IPS-18c (cell line): ENCODE data around the gene GCC2.

ENCODE experiments used
- H3K4me3 ChIP-seq: 2 replicates; pipeline ENCODE4 v1.7.0; 2013; ENCODE audit warnings: low read depth, mild to moderate bottlenecking, low read length, moderate library complexity; ENCODE audit not compliant: insufficient read depth
- H3K9me3 ChIP-seq: one replicate; pipeline ENCODE4 v1.6.1; 2013; ENCODE audit warnings: mild to moderate bottlenecking, low read length, moderate library complexity; ENCODE audit not compliant: control insufficient read depth, insufficient read depth

Gene GCC2, protein sequence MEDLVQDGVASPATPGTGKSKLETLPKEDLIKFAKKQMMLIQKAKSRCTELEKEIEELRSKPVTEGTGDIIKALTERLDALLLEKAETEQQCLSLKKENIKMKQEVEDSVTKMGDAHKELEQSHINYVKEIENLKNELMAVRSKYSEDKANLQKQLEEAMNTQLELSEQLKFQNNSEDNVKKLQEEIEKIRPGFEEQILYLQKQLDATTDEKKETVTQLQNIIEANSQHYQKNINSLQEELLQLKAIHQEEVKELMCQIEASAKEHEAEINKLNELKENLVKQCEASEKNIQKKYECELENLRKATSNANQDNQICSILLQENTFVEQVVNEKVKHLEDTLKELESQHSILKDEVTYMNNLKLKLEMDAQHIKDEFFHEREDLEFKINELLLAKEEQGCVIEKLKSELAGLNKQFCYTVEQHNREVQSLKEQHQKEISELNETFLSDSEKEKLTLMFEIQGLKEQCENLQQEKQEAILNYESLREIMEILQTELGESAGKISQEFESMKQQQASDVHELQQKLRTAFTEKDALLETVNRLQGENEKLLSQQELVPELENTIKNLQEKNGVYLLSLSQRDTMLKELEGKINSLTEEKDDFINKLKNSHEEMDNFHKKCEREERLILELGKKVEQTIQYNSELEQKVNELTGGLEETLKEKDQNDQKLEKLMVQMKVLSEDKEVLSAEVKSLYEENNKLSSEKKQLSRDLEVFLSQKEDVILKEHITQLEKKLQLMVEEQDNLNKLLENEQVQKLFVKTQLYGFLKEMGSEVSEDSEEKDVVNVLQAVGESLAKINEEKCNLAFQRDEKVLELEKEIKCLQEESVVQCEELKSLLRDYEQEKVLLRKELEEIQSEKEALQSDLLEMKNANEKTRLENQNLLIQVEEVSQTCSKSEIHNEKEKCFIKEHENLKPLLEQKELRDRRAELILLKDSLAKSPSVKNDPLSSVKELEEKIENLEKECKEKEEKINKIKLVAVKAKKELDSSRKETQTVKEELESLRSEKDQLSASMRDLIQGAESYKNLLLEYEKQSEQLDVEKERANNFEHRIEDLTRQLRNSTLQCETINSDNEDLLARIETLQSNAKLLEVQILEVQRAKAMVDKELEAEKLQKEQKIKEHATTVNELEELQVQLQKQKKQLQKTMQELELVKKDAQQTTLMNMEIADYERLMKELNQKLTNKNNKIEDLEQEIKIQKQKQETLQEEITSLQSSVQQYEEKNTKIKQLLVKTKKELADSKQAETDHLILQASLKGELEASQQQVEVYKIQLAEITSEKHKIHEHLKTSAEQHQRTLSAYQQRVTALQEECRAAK (N-terminal part only)

DNA sequence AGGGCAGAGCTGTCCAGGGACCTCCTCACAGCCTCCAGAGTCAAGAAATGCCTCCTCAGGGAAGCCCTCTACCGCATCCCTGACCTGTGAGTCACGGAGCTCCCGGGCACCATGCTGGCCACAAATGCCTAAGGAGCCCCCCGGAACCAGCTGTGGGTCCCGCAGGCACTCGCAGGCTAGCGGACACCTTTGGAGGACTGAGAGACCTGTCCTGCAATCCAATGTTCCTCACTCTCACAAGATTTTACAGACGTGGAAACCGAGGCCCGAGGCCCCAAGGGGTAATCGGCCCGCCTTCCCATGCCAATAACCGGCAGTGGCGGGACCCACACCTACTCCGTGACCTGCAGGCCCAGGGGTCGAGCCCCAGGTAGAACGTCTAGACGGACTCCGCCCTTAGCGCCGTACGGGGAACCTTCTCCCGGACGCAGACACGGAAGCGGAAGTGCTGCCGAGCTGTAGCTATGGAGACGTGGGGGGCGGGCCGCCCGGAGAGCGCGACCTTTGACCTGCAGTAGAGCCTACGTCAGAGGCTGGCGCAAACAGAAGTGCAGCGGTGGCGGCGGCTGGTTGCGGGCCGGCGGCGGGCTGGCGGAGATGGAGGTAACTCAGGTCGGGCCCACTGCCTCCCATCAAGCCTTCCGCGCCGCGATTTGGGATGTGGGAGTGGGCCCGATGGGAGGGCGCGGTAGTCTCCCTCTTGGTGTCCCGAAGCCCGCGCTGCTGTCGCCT, at the start of gene GCC2:
TSS of gene GCC2 (plus strand) at position 529 of the 732 bp plus-strand sequence. CDS start at position 598, 69 bp downstream.
- Histone ChIP-seq H3K9me3 (no peaks in the 10 kb centered on the region), H3K4me3 (peak within 1 kb of the TSS; percentile 97)

DNA sequence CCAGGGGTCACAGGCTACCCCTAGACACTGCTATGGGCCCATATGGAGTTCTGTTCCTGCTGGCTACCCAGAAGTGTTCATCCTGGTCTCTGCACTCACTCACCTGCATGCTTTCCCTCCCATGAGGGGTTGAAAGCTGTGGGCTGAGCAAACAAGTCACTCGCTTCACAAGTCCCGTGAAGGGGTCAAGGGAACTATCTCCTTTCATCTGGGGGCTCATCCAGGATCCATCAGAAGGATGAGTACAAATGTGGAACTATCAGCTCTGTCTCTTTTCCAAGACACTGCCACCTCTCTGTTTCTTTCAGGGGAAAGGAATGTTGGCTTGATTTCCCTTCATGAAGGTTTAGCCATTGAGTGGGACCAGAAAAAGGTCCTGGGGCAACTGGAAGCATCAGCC, 49.5 kb upstream of the GCC2 start:
- Histone ChIP-seq H3K9me3 (peaks cover 2% of the 10 kb centered on the region), H3K4me3 (no peak overlapping the region)

DNA sequence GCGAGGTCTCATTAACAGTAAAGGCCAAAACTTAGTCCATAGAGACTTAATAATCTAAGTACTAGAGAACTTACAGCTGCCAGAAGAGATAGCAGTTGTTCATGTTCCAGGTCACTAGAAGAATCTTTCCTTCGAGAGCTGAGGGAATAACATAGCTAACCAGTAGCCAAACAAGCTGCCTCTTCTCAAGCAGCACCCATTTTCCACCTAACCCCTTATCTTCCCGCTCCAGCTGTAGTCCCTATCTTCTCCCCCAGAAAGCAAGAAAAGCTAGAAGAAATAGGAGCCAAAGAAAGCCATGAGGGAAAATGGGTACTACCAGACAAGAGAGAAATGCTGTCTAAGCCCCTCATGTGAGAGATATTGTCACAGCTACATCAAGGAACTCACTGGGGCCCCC, 47.2 kb upstream of the GCC2 start:
- Histone ChIP-seq H3K4me3 (no peak overlapping the region), H3K9me3 (peaks cover 2% of the 10 kb centered on the region)

DNA sequence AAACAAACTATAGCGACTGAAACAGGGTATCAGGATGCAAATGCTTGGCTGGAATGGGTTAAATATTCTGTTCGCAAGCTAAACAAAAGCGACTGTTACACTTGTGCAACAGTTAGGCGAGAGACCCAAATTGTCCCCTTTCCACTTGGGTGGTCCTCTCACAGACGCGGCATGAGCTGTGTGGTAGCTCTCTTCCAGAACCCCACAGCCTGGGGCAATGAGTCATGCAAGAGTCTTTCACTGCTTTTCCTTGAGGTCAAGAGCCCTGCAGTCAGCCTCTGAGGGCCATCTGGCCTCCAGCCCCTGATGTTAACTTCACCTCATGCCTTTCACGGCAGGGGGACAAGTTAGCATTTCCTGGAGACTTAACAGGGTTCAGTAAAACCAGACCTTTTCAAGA, 45.5 kb upstream of the GCC2 start:
- Histone ChIP-seq H3K4me3 (no peak overlapping the region), H3K9me3 (no peaks in the 10 kb centered on the region)

DNA sequence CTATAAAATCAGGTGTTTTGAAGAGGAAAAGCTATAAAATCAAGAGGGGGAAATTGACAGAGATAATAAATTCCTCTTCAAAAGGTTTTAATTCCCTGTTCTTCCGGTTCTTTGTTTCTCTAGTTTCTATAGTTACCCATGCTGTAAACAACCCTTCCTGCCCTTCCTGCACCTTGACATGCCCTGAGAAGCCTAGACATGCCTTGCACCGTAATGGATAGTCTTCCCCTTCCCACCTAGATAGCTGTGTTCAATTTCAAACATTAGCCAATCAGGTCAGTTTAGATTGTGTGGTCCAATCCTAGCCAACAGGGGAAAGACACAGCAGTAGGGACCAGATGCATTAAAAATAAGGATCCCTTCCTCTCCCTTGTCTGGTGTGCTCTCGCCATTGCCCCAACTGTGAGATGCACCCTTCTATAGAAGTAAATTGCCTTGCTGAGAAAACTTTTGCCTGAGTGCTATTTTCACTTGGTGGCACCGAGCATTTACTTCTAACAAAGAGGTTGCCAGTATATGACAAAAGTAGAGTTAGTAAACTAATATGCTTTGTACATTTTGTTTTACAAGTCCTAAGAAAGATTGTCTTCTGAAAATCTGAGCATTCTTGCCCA, 44.1 kb upstream of the GCC2 start:
- Histone ChIP-seq H3K4me3 (no peak overlapping the region), H3K9me3 (no peaks in the 10 kb centered on the region)

DNA sequence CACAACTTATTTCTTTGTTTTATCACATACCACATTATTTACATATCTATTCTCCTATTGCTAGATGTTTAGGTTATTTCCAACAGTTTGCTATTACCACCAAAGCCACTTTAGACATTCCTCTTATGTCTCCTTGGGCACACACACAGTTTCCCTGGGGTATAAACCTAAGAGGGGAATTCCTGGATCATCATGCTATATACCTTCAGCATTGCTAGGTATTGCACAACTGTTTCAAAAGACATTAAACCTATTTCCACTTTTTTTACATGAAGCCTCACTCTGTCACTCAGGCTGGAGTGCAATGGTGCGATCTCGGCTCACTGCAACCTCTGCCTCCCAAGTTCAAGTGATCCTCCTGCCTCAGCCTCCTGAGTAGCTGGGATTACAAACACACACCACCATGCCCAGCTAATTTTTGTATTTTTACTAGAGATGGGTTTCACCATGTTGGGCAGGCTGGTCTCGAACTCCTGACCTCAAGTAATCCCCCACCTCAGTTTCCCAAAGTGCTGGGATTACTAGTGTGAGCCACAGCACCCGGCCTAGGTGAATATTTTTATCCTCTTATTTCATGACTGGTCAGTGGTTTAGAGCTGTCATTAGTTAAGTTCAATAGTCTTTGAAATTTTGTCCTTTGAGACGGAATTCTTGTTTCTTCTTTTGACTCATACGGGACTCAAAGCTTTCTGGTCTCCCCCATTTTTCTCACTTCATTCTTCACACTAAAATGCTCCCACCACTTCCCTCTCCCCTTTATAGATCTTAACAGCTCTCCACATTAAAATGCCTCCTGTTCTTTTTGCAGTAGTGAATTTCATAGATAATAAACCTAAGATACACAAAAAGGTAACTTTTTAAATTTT, 40.9 kb upstream of the GCC2 start:
- Histone ChIP-seq H3K9me3 (no peaks in the 10 kb centered on the region), H3K4me3 (no peak overlapping the region)

DNA sequence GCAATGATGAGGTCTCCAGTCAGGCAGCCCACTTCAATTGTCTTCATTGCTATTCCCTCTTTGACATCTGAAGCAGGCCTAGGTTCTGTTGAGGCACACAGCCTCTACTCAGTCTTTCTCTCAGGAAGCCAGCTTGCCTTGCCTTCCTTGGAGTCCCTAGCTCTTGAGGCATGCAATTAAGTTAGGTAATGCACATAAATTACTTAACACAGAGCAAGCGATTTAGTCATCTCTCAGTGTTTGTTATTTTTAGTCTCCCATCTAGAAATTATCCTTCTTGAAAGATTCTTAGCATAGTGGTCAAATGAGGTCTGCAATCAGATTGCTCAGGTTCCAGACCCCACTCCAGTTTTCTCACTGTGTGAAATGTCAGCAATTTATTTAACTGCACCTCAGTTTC, 39.2 kb upstream of the GCC2 start:
- Histone ChIP-seq H3K9me3 (no peaks in the 10 kb centered on the region), H3K4me3 (no peak overlapping the region)

DNA sequence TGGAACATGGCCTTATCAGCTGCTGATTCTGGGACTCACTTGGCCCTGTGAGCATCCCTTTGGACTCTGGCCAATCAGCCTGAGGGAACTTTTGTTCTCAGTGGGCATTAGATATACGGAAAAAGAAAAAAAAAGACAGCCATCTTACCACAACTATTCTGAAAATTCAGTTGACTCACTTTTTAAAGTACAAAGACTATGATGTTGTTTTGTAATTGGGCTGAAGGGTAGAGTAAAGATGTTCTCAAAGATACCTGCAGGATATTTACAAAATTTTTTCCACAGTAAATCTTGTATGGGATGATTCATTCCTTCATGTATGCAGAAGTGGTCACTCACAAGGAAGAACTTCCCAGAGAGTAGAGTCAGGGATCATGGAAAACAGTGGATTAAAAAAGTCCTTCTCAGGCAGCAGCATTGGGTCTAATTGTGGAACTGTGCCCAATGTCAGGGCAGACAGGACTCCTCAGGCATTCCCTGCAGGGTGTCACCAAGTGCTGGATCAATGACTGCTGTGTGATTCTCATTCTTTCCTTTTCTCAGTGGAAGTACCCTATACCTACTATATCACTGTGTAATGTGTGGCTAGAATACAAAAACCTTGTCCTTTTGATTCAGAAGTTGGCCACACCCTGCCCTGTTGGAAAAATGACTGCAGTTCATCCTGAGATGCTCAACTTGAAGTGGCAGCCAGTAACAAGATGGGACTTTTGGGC, 35.9 kb upstream of the GCC2 start:
- H3K9me3 ChIP-seq = no peaks in the 10 kb centered on the region

DNA sequence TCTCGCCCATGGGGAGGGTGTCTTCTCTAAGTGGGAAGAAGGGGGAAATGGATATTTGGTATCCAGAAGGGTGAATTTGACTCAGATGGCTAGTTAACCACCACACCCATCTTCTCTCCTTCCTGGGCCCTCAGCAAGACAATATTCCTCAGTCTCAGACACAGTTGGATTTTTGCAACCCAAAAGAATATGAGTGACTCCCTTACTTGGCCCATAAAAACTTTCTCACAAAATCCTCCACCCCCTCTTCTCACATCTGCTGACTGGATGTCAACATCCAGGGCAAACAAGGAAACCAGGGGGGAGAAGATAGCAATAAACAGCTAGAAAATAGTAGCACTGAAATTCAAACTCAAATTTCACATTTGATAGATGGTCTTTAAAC, 35.3 kb upstream of the GCC2 start:
- no peaks in the 10 kb centered on the region for H3K9me3 ChIP-seq
- no peak overlapping the region for H3K4me3 ChIP-seq

More for the DNA sequence above, 35.9 kb upstream of the GCC2 start:
- no peak overlapping the region for H3K4me3 ChIP-seq

DNA sequence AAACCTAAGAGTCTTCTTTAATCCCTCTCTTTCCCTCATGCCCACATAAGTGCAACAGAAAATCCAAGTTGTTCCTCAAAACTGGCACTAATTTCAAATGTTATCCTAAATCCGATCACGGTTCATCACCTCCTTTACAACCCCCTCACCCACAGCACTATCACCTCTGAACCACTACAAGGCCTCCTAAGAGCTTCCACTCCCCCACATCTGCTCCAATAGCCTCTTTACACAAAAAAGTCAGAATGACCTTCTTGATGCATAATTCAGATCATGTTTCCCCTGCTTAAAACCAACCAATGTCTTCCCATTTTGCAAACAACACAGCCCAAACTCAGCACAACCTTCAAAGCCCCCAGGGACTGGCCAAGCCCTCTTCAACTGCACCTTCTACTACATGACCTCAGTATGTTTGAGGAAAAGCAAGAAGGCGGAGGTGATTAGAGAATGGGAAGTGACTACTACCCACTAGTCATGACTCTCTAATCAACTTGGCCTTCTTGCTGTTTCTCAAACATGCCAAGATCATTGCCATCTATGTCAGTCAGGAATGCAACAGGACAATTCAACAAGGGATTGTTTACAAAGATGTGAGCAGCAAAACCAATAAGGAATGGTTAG, 34.6 kb upstream of the GCC2 start:
- Histone ChIP-seq H3K9me3 (no peaks in the 10 kb centered on the region), H3K4me3 (no peak overlapping the region)

DNA sequence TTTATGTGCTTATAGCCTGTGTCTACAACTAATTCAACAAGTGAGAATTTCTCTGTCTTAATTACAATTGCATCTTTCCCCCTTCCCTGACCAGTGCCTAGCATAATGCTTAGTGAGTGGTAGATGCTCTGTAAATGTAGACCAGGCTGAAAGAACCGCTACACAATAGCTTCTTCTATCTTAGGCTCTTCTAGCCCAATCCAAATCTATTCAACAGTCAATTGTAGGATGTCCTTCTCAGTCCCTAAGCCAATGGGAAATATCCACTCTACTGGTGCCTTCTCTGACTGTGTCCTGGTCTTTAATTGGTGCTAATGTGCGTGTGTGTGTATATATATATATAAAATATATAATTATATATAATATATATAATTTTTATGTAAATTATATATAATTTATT, 34.1 kb upstream of the GCC2 start:
- H3K4me3 ChIP-seq = no peak overlapping the region

DNA sequence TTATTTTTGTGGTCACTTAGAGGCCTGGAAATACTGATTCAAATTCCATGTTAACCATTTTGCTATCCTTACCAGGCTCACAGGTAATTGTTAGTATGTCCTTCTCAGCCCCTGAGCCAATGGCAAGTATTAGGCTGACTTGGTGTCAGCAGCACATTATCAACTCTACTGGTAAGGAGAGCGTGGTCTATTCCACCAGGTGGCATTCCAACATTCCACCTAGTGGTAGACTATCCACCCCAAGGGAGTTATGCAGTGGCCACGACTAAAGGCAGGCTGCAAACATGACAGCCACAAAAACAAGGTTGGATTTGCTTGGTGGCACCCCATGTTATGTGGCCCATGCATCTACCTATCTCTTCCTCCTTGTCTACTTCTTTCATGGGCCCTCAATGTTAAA, 31.8 kb upstream of the GCC2 start:
- Histone ChIP-seq H3K9me3 (no peaks in the 10 kb centered on the region), H3K4me3 (no peak overlapping the region)

More for the DNA sequence above, 34.1 kb upstream of the GCC2 start:
- H3K9me3 ChIP-seq = no peaks in the 10 kb centered on the region

DNA sequence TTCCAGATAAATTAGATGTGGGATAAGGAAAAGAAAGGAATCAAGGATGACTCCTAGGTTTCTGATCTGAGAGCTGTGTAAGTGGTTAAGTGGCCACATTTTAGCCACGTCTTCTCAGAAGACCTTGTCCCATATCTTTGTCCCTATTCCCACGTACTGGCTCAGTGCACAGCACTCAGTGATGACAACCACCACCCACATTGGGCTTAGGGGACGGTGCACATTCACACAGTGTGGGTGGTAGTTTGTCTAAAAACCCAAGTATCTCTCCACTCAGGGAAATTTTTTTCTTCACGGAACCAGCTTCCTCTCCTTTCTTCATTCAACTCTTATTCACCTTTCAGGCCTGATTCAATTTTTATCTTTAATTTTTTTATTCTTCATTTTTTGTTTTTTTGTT, 30.6 kb upstream of the GCC2 start:
- Histone ChIP-seq H3K4me3 (no peak overlapping the region), H3K9me3 (no peaks in the 10 kb centered on the region)

DNA sequence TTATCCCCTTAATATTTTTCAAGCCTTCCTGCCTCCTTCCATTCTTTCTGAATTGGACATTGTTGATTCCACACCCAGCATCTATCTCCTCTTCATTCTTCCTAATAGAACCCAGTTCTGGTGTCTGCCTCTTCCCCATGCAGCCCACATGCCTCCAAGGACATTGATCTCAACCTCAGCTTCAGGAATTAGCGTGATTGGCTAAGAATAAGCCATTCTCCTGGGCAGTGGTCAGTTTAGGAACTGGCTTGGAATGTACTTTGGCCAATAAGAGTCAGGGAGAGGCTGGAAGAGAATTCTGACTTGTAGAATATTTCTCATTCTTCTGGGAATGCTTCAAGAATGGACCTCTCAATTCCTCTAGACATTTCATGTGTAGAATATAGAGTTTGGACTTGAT, 25.9 kb upstream of the GCC2 start:
- no peak overlapping the region for H3K4me3 ChIP-seq
- H3K9me3 ChIP-seq = no peaks in the 10 kb centered on the region
